Middle frontal gyrus (tissue), 1 donor: Measurements from ENCODE around the gene RBM20.

Source experiments
- DNase-seq: peaks from one replicate; pipeline ENCODE4 v3.0.0-alpha.2; 2015; ENCODE audit warnings: low spot score; ENCODE audit errors: extremely low spot score

RBM20 gene

DNA sequence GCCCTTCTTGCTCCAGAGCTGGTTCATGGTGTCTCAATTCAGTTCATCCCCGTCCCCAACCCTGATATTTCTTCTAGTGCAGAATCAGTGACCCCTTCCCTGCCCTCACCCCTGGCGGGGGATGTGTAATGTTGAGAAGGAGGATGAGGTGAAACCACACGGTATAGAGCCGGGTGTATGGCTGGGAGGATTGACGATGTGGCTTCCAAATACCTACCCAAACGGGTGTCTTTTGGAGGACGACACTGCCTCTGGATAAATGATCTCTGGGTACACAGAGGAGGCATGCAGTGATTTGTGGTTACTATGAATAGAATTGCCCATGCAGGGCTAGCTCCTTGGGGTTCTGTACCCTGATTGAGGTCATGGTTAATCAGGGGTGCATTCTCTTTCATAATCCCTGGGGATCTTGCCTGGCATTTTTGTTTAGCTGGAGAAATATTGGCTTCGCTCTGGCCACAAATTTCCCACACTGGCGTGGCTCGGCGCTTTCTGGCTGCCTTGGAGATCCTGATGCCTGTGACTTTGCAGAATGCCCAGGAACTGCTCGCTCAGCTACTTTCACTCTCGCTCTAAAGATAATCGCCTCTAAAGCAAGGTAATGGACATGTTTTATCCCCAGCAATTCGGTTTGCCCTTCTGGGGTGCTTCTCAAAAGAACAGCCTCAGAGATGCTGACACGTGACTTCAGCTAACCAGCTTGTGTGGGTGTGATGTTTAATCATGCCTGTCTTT is 89.2 kb downstream of the RBM20 start:
- no peak for DNase-seq

DNA sequence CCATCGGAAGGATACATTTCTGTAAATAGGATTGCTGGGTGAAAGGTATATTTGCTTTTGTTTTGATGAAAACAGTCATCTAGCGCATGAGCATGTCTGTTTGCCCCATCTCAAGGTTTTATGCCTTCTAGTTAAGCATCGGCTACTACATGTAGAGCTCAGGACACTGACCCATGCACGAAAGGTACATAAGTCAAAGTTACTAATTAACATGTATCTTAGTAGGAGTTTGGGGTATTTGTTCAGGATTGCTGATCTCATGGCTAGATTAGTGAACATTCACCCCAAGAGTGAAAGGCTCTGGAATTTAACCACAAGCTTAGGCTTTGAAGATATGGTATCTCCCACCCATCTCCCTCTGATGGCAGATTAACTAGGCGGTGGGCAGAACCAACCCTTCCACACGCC is 91.5 kb downstream of the RBM20 start:
- DNase-seq: no peak

DNA sequence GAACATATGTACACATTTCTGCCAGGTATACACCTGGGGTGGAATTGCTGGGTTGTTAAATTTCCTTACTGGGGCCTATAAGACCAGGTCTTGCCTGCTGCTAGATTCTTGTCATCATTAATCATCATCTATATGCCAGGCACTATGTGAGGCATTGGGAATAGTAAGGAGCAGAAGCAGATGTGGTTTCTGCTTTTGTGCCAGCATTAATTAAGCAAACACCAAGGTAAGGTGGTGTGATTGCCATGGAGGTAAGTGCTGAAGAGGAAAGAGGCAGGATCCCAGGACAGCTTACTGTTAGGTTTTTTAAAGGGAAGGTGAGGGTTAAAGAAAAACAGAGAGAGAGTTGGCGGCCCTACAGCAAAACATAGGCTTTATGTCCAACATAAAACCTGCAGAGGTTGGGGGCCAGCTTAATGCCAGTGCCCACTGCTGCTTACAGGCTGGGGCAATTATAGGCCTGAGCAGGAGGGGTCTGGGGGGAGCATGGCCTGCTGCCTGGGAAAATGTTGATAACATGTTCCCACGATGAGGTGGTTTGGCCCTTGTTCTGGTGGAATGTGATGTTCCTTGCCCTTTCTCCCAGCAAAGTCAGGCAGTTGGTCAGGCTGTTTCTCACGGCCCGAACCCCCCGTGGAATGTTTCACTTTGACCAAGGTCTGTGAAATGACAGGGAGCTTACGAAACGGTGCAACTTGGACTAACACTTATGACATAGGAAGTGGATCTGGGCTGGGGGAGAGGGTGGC is 93.9 kb downstream of the RBM20 start:
- DNase-seq: no peak

DNA sequence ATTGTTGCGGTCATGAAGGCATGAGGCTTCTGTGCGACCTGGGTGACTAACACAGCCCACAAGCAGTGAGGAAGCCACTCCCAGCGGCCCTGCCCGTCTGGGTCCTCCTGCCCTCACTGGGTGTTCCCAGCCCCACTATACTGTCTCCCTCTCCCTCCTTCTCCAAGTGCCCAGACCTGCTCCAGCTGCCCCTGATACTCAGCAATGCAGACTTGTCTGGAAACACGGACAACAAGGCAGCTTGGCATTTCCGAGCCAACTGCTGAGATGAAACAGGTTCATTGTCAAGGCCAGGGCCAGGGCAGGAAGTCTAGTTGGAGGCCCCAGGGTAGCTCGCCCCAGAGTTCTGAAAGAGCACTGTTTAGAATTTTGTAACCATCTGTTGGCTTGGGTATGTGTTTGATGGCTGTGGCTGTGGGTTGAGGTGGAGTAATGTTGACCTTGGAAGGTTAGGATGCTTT is 95.7 kb downstream of the RBM20 start:
- no peak for DNase-seq

DNA sequence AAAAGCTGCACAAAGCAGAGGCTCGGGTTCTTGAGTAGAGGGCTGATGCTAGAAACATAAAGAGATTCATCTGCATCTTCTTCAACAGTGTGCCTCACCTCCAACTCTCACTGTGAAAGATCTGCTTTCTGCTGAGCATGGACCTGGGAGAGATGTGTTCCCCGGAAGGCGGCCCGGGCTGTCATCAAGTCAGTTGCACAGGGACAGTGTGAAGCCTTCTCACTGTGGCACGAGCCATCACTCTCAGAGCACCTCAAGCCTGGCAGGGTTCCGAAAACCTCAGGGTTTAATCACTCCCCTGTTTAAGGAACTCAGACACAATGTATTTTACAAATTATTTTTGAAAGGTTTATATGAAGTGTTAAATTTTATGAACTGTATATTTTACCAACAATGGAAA is 98.7 kb downstream of the RBM20 start:
- no peak for DNase-seq

DNA sequence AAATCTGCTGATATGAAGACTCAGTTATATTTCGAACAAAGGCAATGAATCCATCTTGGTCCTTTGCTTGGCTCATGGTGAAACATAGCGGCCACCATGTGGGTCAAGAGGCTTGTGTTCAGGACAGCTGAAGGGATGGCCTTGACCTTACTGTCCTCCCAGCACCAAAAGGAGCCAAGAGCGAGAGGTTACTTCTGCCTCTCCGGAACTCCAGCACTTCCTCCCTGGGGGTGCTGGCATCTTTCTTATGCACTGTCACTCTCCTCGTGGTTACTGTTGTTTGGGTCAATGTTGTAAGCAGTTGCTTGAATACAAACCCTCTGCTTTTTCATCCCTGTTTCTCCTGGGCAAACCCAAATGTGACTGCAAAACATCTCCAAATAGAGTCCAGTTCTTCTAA is 100.6 kb downstream of the RBM20 start:
- no peak for DNase-seq

DNA sequence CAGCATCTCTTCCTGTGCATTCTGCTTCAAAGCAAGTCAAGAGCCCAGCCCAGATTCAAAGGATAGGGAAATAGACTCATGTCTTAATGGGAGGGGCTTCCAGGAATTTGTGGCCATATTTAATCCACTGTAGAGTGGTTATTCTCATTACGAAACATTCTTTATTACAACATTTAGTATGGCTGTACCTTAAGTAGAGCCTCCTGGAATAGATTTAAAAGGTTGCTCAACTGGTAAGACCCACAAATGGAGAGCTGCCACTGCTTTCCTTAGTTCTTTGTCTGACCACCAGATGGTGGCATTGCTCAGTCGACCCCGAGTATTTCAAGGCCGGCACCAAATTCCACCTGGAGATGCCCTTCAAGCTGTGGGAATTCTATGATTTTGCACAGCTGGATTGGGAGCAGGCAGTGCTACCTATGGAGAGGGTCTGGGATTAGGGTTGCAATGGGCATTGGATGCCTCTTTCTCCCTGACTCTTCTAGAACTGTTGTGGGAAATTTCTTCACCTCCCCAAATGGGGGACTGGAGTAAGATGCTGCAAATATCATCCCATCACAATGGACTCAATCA is 102.2 kb downstream of the RBM20 start:
- peak; percentile 56 for DNase-seq

DNA sequence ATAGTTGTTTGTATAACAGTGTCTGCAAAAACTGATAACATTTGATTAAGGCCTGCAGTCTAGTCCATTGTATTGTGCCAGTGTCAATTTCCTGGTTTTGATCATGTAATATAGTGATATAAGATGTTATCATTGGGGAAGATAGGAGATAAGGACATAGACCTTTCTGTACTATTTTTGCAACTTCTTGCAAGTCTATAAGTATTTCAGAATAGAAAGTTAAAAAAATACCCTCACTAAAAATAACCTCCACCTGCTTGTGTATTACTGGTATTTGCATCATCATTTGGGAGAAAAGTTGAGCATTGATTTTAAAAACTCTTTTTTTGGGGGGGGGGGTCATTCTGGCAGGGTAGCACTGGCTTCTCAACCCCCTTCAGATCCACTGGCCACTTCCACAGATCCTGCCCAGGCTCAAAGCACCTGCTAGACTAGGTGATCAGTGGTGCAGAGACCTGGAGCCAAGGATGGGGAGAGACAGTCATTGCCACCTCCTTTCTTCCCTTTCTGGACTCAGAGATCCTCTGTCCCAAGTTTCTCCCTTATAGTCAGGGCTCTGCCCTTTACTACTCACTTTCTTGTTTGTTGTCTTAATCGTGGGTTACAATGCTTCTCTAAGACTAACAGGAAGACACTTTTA is 103.0 kb downstream of the RBM20 start:
- no peak for DNase-seq

DNA sequence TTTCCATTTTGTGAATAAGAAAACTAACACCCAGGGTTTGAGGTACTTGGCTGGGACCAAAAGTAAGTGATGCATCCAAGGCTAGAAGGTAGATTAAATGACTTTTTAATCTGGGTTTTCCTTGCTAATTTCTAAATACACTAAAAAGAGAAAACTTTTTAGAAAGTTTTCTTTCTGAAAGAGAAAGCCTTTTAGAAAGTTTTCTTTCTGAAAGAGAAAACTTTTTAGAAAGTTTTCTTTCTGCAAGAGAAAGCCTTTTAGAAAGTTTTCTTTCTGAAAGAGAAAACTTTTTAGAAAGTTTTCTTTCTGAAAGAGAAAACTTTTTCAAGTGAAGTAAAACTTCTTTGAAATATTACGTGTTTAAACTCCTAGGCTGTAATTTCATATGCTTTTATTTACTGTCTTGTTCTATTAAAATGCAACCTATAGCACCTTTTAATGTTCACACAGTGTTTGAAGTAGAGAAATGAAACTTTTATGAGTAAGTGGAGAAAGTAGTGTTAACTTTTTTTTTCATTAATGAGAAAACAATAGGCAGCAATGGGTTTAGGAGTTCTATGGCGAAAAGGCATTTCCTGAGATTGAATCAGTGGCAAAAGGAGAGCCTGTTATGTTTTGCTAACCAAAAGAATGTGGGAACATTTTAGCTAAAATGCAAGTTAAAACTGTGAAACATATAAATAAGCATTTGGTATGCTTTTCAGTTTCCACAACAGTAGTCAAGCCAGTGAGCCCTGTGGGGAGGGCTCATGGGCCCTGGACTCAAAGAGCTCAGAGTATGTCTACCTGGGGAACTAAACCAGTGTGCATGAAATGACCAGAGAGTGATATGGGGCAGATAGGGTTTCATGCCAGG is 103.7 kb downstream of the RBM20 start:
- no peak for DNase-seq

DNA sequence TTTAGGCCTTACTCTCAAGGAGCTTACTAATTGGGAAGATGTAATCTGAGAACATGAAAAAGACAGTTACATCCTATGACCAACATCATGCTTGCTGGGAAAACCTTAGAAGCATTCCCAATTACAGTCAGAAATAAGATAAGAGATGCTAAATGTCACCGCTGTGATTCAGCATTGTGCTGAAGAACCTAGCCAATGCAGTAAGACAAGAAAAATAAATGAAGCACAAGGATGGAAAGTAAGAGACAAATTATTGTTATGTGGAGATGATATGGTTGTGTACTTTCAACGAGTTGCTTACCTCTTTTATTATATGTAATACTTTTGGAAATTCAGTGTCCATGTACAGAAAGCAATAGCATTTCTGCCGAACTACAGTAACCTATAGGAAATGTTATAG is 104.8 kb downstream of the RBM20 start:
- no peak for DNase-seq

DNA sequence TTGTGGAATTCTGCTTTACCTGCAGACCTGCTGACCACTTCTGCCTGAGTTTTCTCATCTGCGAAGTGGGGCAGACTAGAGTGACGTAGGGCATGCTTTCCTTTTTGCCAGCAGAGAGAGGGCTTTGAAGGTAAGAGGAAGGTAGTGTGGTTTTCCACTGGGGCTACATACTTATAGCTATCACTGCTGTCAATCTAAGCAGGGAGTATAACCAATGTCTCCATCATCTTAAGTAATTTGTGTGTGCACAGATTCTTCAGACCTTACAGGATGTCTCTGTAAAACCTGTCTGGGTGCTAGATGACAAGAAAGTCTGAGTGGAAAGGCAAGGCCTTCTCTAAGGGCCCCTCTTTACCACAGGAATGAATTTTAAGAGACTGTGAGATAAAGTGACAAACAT is 106.8 kb downstream of the RBM20 start:
- no peak for DNase-seq

DNA sequence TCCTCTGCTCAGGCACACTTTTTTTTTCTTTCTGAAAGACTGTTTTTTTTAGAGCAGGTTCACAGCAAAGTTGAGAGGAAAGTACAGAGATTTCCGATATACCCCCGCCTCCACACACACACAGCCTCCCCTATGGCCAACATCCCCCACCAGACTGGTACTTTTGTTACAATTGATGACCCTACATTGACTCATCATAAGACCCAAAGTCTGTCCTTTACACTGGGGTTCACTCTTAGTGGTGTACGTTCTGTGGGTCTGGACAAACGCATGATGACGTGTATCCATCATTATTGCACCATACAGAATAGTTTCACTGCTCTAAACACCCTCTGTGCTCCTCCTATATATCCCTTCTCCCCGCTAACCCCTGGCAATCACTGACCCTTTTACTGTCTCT is 107.7 kb downstream of the RBM20 start:
- no peak for DNase-seq

DNA sequence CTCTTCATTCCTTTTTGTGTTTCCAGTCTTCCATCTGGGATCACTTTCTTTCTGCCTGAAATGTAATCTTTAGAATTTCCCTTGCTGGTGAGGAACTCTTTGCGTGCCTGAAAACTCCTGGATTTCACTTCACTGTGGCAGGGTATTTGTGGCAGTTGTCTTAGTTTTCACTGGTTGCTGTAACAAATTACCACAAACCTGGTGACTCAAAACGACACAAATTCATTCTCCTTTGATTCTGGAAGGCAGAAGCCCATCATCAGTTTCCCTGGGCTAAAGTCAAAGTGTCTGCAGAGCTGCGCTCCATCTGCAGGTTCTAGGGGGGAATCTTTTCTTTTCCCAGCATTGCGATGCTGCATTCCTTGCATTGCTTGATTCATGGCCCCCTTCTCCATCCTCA is 109.3 kb downstream of the RBM20 start:
- DNase-seq: no peak

DNA sequence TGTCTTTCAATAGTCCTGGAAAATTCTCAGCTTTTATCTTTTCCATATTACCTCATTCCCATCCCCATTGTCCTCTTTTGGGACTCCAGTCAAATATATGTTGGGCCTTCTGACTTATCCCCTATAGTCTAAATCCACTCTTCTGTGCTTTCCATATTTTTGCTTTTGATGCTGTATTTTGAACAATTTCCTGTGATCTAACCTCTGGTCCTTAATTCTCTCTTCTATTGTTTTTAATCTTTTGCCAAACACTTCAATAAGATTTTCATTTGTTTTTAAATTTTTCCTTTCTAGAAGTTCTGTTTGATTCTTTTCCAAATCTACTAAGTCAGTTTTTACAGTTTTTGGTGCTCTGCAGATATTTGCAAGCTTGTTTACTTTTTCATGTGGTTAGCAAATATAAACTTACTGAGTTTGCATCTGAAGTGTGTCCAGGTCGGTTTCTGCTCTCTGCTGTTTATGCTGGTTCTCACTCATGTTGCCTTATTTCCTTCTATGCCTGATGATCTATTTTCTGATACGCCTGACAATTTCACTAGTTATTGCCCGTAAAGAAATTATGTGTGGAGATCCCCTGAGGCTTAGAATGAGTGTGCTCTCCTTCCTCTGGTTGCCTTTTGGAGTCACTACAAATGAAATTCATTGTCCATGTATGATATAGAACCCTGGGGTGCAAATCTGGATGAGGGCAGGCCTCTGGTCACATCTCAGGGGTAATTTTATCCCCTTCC is 110.4 kb downstream of the RBM20 start:
- DNase-seq: no peak

DNA sequence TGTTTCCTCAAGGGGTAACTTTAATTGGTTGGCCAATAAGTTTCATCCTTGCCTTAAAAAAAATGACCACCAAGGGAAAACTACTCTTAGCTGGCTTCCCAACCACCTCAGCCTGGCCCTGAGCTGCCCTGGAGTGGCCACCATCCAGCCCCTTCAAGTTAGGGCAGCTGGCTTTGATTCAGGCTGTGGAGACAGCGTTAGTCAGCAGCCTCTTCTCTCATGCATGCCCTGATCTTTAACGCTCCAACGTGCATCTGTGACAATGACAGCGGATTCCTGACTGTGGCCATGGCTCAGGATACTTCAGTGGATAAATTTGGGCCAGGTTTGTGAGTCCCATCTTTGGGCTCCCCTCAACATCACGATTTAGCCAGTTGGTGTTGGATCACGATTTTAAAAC is 111.6 kb downstream of the RBM20 start:
- DNase-seq: no peak

DNA sequence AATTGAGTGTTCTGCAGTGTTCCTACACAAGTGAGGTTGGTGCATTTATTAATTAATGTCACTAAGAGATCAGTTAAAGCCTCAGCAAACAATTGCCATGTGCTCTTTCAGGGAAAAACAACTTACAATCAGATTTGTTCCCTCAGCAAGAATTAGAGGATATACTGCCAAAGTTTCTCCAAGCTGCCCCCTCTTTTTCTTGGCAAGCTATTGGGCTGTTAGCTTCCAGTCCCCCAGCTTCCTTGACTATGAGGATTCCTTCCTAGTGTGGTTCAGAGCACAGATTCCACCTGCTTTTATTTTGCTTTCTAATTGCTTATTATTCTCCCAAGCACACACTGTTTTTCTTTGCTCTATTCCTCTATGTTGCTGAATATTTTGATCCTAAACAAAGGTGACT is 112.7 kb downstream of the RBM20 start:
- DNase-seq: no peak

DNA sequence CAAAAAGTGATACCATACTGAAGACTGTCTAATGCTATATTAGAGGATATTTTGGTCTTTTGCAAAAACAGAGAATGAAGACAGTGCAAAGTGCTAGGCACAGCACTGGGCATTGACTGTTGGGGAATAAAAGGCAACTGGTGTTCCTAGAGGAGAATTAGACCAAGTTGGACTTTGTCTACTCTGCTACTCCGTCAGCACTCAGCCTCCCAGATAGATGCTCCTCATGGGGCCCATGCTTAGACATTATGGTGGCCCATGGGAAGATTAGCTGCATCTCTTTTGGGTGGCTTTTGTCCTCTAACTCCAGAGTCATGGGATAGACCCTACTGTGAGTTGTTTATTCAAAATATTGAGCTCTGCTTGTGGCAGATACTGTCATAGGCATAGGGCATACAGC is 113.5 kb downstream of the RBM20 start:
- no peak for DNase-seq

DNA sequence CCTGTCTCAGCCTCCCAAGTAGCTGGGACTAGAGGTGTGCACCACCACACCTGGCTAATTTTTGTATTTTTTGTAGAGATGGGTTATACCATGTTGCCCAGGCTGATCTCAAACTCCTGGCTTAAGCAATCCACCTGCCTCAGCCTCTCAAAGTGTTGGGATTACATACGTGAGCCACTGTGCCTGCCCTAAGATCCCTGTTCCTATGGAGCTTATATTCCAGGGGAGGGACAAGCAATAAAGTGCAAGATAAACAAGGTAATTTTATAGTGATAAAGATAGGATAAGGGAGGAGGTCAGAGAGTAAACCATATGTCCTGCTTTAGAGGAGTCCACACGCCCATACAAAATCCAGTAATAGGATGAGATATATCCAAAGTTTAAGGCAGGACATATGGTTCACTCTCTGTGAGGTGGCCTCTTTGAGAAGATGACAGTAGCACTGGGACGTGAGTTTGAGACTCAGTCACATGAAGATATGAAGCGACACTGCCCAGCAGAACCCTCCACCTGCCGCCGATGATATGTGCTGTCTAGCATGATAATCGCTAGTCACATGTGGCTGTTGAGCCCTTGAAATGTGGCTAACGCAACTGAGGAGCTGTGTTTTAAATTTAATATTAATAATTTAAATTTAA is 114.1 kb downstream of the RBM20 start:
- no peak for DNase-seq

DNA sequence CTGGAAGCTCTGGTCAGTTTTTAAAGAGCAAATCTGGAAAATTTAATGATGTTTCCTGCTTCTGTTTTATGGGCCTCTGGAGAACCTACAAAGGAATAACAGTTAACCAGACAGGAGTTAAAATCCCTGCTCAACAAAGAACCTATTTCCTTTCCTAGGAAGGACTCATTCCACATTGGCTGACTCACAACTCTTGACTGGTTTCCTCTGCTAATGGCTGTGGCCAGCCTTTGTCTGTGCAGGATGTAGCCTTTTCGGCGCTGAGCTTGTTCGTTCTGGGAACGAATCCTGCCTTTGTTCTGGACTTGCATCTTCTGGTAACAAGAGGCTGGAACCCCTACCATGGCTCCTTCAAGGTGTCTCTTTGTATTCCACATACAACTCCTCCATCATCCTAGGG is 114.8 kb downstream of the RBM20 start:
- DNase-seq: no peak

DNA sequence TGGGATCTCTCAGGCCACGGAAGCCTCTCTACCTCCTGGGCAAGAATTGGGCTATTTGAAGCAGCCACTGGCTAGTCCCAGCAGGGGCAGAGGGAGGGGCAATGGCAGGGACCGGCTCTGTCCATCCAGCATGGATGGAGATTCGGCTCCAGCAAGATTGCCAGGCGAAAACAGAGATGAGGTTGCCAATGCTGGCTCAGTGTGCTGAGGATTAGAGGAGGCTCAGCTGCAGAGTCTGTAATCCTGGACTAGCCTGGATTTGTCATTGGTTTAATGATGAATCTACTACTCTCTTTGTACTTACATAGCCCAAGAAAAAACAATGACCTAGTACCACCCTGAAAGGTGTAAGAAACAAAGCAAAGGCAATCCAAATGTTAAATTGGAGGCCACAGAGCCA is 115.4 kb downstream of the RBM20 start:
- no peak for DNase-seq
